SU-DHL-6 (cell line): Measurements from ENCODE around the gene SCAF1.

Experiments
- CTCF ChIP-seq: fragments of 200-600 bp; sonication (generic); IDR thresholded peaks from one replicate; pipeline ENCODE4 v1.5.1; 2017; ENCODE audit warnings: antibody characterized with exemption, mild to moderate bottlenecking, low read length, moderate library complexity; ENCODE audit not compliant: insufficient read depth, poor library complexity, severe bottlenecking
- EZH2phosphoT487 ChIP-seq: fragments of 200-600 bp; sonication (generic), shearing (Covaris generic); conservative IDR thresholded peaks from 2 replicates; pipeline ENCODE4 v1.6.1; 2018; ENCODE audit warnings: mild to moderate bottlenecking, antibody characterized with exemption, low read length, moderate library complexity, mixed read lengths

GRCh38 chr19:49631610-49632192 is 10.3 kb upstream of the SCAF1 start:
- TF ChIP-seq CTCF: no peak
- TF ChIP-seq EZH2phosphoT487: no peak
